SW 1271 (cell line): ENCODE data around the gene LTBP3.
A peak's percentile ranks its signal among the peaks of the same experiment; 100 is the strongest.

ENCODE experiments used
- DNase-seq, 2 experiments: peaks; one replicate each; lab custom pipeline; 2025; lab: John Stamatoyannopoulos, UW

Gene LTBP3

DNA sequence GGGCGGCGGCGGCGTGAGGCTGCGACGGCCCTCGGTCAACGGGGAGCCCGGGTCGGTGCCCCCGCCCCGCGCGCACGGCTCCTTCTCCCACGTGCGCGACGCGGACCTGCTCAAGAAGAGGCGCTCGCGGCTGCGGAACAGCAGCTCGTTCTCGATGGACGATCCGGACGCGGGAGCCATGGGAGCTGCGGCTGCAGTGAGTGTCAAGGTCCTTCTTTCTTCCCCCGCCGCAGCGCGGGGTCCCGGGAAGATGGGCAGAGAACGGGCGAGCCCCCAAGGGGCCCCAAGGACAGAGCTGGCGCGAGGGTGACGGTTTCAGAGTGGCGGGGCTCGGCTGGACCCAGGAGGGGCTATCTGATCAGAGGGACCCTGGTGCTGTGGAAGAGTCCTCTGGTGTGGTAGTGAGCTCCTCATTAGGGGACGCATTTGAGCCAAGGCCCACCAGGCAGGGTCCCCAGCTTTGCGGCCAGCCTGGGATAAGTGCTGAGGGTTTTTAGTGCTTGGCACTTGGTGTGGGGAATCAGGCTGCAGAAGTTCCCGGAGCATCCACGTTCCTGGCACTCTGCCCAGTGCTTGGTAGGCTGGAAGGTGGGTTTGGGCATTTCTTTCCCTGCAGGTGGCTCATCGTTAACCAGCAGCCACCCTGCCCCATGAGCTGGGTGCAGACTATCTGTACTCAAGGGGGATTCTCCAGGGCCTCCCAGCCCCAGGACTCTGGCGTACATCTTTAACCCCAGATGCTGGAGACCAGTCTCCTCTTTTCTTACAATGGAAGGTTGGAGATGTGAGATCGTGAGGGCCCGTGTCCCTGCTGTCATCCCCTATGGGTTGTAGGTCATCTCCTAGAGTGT is 27.5 kb upstream of the LTBP3 start:
- DNase-seq: no peak

DNA sequence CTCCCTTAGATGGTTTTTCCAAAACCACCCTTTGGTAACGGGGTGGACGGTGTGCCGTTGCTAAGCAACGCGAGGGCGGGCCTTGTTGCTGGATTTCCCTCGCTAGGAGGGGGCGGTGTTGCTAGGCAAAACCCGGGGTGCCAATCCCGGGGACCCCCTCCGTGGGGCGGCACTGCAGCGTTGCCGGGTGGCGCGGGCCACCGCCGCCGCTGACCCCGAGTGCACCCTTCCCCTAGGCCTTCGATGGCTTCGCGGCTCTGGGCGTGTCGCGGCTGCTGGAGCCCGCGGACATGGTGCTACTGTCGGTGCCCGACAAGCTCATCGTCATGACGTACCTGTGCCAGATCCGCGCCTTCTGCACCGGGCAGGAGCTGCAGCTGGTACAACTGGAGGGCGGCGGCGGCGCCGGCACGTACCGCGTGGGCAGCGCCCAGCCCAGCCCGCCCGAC is 26.6 kb upstream of the LTBP3 start:
- DNase-seq: no peak

DNA sequence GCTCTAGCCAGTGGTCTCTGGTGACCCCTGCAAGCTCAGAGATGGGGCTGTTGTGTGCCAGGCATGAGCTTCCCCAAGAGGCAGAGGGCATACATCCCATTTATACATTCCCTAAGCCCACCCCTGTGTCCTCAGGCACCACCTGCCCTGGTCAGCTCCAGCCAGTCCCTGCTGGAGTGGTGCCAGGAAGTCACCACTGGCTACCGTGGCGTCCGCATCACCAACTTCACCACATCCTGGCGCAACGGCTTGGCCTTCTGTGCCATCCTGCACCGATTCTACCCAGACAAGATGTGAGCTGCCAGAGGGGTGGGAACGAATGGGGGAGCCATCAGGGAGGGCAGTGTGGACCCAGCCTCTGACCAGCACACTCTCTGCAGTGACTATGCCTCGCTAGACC is 25.9 kb upstream of the LTBP3 start:
- no peak for DNase-seq

DNA sequence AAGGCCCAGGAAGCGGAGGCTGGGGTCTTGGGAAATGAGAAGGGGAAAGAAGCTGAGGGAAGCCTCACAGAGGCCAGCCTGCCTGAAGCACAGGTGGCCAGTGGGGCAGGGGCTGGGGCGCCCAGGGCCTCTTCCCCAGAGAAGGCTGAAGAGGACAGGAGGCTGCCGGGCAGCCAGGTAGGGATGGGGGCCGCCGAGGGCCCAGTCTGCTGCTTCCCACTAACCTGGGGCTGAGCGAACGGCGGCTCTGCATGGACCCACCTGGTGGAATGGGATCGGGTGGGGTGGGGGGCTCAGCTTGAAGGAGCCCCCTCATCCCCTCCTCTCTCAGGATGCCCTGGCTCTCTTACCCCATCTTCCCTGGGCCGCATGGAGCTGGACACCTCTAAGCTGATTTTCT is 25.4 kb upstream of the LTBP3 start:
- DNase-seq: no peak

DNA sequence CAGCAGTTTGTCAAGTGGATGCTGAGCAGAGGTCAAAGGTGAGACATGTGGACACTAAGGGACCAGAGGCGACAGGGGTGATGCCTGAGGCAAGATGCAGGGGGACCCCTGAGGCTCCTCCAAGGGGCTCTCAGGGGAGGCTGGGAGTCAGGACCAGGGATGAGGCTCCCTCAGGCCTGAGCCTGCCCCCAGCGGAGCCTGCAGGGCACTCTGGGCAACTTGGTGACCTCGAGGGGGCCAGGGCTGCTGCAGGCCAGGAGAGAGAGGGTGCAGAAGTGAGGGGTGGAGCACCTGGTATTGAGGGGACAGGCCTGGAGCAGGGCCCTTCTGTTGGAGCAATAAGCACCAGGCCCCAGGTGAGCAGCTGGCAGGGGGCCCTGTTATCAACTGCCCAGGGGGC is 23.8 kb upstream of the LTBP3 start:
- no peak for DNase-seq

DNA sequence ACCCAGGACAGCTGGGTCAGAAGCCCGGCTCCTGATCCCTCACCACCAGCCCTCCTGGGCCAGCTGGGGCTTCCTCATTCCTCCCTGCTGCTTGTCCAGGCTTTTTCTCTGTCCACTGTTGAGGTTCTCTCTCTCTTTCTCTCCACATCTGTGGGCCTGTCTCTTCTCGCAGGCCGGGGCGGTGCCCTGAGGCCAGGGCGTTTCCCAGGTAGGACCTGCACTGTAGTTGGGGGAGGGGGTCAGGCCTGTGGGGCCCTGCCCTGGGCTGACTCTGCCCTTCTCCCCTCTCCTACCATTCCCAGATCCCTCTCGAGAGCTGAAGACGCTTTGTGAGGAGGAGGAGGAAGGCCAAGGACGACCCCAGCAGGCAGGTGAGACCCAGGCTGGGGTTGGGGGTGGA is 22.6 kb upstream of the LTBP3 start:
- no peak for DNase-seq

DNA sequence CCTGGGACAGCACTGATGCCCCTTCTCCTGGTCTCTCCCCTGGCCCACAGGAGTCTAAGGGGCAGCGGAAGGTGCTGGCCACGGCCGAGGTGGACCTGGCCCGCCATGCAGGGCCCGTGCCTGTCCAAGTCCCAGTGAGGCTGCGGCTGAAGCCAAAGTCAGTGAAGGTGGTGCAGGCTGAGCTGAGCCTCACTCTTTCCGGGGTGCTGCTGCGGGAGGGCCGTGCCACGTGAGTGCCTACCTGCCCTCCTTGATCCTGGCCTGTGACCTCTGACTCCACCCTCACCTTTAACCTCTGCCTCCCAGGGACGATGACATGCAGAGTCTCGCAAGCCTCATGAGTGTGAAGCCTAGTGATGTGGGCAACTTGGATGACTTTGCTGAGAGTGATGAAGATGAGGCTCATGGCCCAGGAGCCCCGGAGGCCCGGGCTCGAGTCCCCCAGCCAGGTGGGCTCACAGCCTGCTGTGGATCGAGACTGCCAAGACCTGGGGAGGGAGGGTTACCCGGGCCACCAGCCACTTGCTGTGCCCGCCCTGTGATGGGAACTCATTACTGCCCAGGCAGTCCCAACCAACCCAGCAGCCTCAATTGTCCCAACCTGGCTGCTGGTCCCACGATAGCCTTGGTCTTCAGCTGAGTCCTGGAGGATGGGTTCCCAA is 22.0 kb upstream of the LTBP3 start:
- DNase-seq: no peak

DNA sequence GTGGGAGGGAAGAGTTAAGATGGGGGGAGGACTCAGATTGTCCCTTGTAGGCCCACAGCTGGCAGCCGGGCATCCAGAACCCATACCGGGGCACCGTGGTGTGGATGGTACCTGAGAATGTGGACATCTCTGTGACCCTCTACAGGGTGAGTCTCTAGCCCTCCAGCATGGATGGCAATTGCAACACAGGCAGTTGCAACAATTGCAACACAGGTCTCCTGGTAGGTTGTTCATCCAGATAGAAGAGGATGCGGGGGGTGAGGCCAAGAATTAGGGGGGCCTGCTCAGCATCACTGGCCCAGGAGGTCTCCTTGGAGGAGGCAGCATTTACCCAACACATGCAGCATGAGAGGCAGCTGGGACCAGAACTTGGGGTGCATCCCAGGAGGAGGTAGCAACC is 21.1 kb upstream of the LTBP3 start:
- DNase-seq: no peak

DNA sequence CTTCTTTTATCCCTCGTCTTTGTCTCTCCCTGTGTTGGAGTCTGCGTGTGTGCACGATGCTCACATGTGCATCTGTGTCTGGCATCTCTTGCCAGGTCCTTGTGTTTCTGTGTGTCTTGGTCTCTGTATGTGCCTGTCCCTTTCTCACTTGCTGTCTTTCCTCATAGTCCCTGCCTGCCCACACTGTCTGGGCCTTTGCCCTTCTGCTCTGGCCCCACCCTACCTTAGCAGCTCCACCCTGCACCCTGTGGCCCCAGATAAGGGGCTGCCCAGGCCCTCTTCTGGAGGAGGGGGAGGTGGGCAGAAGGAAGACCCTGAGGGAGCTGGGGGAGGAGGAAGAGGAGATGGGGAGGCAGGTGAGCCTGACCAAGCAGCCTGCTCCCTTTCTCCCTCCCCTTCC is 20.5 kb upstream of the LTBP3 start:
- DNase-seq: no peak

DNA sequence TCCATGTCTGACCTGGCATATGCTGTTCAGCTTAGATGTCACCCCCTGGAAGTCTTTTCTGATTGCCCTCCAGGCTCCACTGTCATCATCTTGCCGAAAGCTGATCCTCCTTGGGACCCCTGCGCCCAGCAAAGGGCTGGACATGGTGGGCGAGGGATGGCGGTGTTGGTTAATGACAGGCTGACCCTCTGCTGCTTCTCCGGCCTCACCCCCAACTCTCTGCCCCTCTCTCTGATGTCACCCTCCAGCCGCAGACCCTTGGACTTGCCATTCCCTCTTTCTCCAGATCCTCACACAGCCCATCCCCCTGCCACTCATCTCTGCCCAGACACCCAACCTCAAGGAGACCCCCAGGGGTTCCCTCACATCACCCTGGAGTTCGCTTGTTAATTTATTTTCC is 20.0 kb upstream of the LTBP3 start:
- DNase-seq: no peak

DNA sequence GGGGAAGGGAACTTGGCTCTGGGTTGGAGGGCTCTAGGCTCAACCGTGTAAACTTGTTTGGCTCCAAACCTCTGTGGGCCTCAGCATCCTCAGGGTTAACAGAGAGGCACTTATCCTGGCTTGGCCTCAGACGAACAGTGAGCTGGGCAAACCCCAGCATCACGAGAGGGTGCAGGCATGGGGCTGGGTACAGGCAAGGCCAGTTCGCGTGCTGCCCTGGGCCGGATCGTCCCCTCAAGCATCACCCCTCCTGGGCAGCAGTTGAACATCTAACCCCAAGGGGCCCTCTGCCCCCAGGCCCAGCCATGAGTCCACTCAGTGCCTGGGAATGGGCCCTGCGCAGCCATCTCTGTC is 19.6 kb upstream of the LTBP3 start:
- DNase-seq: no peak

DNA sequence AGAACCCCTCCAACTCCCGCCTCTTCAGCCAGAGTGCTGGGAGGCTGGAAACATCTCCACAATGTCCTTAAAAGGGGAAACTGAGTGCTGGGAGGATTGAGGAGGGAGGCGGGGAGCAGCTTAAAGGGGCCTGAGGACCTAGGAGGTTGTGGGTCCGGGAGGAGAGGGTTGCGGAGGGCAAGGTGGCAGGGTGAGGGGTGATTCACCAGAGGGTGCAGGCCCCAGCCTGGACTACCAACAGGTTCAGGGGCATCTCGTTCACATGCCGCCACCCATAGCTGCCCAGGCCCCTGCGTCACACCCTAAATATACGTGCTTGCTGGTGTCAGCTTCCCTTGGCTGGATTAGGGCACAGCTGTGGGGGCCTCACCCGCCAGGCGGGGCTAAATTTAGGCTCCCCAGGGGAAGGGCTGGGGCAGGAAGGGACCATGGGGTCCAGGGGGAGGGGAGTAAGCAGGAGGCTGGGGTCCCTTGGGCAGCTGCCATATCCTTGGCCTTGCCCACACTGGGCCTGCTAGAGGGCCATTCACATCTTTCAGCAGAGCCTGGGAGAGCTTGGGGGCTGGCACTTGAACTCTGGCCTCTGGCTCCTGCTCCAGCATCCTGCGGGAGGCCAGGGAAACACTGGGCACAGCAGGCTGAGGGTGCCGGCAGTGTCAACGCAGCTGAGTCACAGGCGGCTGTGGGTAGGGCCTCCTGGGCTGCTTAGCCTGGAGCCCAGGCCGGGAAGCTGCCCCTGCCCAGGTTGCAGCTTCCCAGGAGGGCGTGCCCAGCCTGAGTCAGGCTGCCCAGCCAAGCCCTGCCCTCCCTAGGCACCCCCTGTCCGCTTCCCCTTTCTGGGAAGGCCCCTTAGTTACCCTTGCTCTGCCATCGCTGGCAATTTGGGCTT is 19.0 kb upstream of the LTBP3 start:
- DNase-seq: peak in 1 of 2 experiments; percentile 67

DNA sequence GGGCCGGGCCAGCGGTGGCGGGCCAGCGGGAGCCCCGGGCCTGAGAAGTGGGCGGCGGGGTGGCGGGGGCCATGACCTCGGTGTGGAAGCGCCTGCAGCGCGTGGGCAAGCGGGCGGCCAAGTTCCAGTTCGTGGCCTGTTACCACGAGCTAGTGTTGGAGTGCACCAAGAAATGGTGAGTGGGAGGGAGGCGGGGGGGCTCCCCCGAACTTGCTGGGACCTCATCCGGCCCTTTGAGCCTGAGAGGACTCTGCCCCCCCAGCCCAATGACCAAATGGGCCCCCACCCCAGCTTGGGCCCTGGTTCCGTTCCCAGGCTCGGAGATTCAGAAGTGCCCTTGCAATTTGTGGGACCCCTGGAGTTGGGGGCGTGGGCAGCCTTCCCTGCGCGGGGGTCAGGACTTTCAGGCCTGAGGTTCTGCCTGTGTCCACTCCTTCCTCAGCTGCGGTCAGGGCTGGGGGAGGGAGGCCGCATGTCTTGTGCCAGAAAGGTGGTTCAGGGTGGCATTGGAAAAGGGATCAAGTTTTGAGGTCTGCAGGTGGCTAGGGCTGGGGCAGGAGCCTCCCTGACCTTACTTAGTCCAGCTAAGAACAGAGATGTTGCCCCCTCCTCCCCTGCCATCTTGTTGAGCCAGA is 18.2 kb upstream of the LTBP3 start:
- no peak for DNase-seq

DNA sequence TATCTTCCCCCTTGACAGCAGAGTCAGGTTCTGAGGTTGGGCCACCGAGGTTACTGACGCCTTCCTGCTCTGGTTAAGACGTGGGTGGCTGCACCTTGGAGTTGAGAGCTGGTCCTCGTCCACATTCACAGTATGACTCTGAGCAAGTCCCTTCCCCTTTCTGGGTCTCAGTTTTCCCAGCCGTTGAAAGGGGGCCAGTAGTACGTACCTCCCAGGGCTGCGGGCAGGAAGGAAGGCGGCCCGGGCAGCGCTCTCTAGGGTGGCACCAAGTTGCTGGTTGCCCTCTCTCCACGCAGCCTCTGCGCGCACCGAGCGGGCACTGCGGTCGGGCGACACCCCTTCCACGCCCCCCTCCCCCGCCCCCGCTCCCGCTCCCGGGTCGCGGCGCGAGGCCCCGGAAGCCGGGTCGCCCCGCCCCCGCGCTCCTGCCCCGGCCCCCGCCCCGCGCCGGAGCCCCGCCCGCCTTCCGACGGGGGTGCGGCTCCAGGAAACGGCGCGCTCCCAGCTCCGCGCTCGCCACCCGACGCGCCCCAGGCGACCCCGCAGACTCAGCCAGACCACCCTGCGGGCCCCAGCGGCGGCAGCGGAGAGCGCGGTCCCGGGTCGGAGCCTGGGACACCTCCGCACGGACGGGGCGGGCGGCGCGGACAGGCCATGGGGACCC is 17.5 kb upstream of the LTBP3 start, which contains the start of gene EHBP1L1:
Gene EHBP1L1, plus strand, starts transcription at position 486 of the 664 bp plus-strand sequence. CDS start 250 bp downstream, outside the sequence.
- DNase-seq: peak in 1 of 2 experiments; percentile 62

DNA sequence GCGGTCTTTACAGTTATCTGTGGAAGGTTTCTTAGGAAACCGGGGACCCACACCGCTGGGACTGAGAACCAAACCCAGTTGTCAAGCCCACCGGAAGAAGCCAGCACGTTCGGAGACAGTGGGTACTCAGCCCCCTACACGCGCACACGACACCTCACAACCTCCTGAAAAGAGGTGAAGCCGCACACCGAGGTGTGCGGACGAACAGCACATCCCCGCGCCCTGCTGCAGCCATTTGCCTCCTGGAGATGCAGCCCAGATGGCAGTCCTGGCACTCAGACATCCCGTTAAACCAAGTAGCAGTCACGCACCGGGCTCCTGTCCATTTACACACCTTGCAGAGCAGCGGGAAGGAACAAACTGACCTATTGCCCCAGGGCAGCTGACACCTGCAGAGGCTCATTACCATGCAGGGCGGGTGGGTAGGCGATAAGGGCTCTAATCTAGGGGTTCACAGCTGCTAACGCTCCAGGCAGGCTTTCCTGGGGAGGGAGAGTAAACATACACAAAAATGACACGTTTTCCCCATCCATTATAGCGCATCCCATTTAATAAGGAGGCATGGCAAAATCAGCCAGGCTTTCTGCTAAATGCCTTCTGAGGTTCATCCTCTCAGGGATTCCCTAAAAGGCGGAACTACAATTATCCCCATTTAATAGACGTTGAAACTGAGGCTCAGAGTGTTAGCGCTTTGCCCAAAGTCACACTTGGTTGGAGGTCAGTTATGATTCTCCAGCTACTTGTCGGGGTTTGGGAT is 16.8 kb upstream of the LTBP3 start:
- DNase-seq: peak in 1 of 2 experiments; percentile 46

DNA sequence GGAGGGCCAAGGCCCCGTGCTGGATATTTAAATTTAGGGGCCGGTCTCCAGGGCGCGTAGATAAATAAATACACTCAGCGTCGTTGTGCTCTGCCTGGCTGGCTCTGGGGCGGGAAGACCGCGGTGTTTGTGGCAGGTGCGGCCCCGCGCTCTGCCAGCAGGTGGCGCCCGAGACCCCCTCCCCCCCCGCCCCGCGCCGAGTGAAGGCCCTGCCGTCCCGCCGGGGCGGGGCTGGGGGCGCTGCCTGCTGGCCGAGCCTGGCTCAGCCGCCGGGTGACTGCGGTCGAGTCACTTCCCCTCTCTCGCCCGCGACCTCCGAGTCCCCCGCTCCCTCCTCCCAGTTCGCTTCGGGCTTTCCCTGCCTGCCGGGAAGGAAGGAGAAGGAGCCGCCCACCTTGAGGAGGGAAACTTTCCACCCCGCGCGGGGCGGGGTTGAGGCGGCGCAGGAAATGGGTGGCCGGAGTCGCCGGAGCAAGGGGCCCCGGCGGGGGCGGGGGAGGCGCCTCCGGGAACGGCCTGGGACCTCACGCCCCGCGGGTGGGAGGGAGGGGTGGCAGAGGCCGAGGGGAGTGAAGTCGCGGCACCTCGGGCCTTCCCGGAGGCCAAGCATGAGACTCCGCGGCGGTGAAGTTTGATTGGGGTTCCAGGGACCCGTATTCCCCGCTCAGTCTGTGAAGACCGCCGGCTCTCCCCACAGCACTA is 16.1 kb upstream of the LTBP3 start:
- DNase-seq: peak; percentile 93 to 94

DNA sequence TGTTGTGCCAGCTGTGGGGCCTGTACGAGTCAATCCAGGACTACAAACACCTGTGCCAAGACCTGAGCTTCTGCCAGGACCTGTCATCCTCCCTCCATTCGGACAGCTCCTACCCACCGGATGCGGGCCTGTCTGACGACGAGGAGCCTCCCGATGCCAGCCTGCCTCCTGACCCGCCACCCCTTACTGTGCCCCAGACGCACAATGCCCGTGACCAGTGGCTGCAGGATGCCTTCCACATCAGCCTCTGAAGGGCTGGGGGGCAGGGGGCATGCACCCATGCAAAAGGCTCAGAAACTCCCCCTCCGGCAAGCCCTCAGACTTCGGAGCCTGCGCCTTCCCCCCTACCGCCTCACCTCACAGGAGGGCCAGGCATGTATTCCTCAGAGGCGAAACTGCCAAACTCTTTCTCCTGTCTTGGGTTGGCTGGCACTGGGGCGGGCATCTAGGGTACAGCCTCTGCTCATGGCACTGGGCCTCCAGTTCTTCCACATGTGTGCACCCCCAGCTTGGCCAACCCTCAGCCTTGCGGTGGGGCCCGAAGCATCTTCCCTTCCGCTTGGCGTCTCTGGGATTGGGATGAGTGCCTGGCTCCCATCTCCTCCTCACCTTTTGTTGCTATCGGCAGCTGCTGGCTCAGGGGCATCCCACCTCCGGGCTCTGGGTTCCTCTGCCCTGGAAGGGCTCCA is 15.4 kb upstream of the LTBP3 start:
- no peak for DNase-seq

DNA sequence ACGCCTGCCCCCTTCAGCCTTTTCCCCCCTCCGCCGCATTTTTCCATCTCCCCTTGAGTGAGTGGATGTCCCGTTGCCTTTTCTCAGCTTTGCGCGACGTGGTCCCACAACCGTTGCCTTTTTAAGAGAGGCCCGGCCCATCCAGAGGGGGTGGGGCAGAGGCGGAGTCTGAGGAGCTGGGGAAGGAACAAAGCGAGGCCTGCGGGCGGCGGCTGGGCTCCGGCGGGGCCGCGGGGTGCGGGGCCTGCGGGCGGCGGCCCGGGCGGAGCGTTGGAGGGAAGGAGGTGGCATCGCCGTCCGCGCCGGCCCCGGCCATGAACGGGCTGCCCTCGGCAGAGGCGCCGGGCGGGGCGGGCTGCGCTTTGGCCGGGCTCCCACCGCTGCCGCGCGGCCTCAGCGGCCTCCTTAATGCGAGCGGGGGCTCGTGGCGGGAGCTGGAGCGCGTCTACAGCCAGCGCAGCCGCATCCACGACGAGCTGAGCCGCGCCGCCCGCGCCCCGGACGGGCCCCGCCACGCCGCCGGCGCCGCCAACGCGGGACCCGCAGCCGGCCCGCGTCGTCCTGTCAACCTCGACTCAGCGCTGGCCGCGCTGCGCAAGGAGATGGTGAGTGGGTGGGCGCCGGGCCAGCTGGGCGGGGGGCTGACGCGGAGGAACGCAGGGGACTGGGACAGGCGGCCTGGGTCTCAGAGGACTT is 14.3 kb upstream of the LTBP3 start, which contains the start of gene FAM89B:
Gene FAM89B, plus strand, starts transcription at position 183 of the 696 bp plus-strand sequence. Its CDS starts 132 bp downstream, at position 315.
- DNase-seq: peak; percentile 57 to 77

DNA sequence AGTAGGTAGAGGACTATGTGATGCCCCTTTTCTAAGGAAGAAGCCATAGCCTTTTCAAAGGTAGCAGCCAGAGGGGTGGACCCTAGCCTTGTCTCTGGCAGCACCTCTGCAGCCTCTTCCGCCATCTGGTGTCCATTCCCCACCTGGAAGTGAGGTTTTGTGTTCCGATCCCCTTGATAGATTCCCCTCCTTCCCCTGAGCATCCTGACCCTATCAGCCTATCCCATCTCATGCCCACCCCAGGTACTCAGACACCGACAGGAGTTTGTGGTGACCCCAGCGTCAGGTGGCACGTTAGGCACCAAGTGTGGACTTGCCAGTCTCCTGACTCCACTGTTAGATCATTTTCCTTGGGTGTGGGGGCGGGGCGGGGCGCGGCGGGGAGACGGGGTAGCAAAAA is 13.8 kb upstream of the LTBP3 start:
- peak in 1 of 2 experiments; percentile 71 for DNase-seq
